GM06990 (cell line): ENCODE results near the gene CNNM2.

Experiments used
- DNase-seq: peaks from one replicate; pipeline ENCODE4 v3.0.0-alpha.2; 2011; ENCODE audit not compliant: insufficient read length; ENCODE audit errors: extremely low read depth
- H3K27me3 ChIP-seq: replicated peaks from 2 replicates; pipeline ENCODE4 v1.6.0; 2011; ENCODE audit warnings: low read length; ENCODE audit not compliant: control insufficient read depth, insufficient read depth
- H3K36me3 ChIP-seq: 2 replicates; pipeline ENCODE4 v1.5.1; 2011; ENCODE audit warnings: low read length; ENCODE audit not compliant: control insufficient read depth, insufficient read depth
- H3K4me3 ChIP-seq: replicated peaks from 2 replicates; pipeline ENCODE4 v1.5.1; 2011; ENCODE audit warnings: low read depth, mild to moderate bottlenecking, control low read depth, low read length
- TF ChIP-seq, protein P1 (sequence below): IDR thresholded peaks from 2 replicates; pipeline ENCODE4 v1.5.1; 2011; ENCODE audit warnings: low read length, control low read depth, mild to moderate bottlenecking, inconsistent platforms; ENCODE audit not compliant: insufficient read depth, poor library complexity, severe bottlenecking

The CNNM2 gene

DNA sequence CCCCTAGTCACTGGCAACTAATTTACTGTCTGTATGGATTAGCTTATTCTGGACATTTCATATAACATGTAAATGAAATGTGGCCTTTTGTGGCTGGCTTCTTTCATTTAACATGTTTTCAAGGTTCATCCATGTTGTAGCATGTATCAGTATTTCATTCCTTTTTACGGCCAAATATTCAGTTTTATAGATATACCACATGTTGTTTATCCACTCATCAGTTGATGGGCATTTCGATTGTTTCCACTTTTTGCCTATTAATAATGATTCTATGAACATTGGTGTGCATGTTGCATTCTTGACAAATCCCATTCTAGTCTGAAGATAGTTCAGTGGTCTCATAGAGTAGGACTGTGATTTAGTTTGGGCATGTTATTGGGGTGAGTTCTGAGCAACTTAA lies 12.6 kb downstream of the CNNM2 start:
- no peak for DNase-seq
- TF ChIP-seq, protein P1, sequence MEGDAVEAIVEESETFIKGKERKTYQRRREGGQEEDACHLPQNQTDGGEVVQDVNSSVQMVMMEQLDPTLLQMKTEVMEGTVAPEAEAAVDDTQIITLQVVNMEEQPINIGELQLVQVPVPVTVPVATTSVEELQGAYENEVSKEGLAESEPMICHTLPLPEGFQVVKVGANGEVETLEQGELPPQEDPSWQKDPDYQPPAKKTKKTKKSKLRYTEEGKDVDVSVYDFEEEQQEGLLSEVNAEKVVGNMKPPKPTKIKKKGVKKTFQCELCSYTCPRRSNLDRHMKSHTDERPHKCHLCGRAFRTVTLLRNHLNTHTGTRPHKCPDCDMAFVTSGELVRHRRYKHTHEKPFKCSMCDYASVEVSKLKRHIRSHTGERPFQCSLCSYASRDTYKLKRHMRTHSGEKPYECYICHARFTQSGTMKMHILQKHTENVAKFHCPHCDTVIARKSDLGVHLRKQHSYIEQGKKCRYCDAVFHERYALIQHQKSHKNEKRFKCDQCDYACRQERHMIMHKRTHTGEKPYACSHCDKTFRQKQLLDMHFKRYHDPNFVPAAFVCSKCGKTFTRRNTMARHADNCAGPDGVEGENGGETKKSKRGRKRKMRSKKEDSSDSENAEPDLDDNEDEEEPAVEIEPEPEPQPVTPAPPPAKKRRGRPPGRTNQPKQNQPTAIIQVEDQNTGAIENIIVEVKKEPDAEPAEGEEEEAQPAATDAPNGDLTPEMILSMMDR = no peak
- Histone ChIP-seq H3K36me3 (no peaks in the 10 kb centered on the region), H3K4me3 (no peak overlapping the region), H3K27me3 (no peaks in the 10 kb centered on the region)

DNA sequence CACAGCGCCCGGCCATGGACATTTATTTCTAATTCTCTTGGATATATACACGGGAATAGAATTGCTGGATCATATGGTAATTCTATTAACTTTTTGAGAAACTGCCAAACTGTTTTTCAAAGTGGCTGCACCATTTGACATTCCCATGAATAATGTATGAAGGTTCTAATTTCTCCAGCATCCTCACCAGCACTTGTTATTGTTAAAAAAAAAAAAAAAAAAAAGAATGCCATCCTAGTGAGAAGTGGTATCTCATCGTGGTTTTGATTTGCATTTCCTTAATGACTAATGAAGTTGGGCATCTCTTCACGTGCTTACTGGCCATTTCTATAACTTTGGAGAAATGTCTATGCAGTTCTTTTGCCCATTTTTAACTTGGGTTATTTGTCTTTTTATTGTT lies 13.5 kb downstream of the CNNM2 start:
- TF ChIP-seq, protein P1 = no peak
- DNase-seq = no peak

DNA sequence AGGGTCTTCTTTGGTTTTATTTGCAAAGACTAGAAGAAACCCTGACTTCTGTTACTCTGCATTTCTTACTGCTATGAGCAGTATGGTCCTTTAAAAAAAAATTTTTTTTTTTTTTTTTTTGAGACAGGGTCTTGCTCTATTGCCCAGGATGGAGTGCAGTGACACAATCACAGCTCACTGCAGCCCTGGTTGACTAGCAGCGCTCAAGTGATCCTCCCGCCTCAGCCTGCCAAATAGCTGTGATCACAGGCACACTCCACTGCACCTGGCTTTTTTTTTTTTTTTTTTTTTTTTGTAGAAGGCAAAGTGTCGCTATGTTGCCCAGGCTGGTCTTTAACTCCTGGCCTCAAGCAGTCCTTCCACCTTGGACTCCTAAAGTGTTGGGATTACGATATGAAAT lies 17.4 kb downstream of the CNNM2 start:
- TF ChIP-seq, protein P1 = no peak
- DNase-seq = no peak
- Histone ChIP-seq H3K27me3 (no peaks in the 10 kb centered on the region), H3K36me3 (no peaks in the 10 kb centered on the region), H3K4me3 (no peak overlapping the region)

More for the DNA sequence above, 13.5 kb downstream of the CNNM2 start:
- Histone ChIP-seq H3K27me3 (no peaks in the 10 kb centered on the region), H3K36me3 (no peaks in the 10 kb centered on the region), H3K4me3 (no peak overlapping the region)

DNA sequence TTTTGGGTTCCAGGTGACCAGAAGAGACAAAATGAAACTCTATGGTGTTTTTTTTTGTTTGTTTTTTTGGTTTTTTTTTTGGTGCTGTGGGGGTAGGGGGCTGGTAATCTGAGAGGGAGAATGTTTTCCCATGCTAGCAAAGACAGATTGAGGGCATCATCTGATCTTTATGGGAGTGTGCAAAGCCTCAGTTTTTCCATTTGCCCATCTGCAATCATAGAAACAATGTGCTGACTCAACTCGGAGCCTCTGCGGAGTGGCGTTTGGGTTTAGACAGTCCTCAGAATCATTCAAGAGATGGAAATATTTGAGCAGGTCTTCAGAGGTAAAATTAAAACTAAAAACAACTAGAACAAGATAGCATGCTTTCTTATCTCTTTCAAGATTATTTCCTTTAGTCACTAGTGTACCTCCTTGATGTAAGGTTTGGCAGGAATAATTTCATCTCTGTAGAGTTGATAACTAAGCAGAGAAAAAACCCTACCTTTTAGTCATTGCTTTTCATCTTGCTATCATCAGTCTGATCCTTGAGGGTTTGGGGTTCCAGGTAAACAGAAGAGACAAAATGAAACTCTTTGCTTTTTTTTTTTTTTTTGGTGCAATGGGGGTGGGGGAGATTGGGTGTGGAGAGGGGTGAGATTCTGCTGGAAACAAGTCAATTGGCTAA lies 18.0 kb downstream of the CNNM2 start:
- TF ChIP-seq, protein P1 = no peak
- H3K4me3 ChIP-seq = no peak overlapping the region
- no peak for DNase-seq
- no peaks in the 10 kb centered on the region for H3K36me3 ChIP-seq
- H3K27me3 ChIP-seq = no peaks in the 10 kb centered on the region

DNA sequence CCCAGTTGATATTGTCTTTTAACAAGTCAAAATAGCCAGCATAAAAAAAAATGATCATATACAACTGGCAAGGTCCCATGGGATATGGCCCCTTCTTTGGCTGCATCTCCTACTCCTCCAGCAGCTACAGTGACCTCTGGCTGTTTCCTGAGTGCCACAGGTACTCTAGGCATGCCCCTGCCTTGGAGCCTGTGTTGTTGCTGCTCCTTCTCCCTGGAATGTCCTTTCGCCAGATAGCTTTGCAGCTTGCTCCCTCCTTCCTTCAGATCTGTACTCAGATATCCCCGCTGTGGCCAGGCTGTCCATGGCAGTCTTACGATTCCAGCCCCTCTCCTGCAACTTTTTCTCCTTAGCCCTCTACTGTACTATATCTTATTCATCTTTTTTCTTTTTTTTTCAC lies 23.3 kb downstream of the CNNM2 start:
- TF ChIP-seq, protein P1 = no peak
- H3K27me3 ChIP-seq = no peaks in the 10 kb centered on the region
- DNase-seq = no peak
- H3K36me3 ChIP-seq = no peaks in the 10 kb centered on the region
- no peak overlapping the region for H3K4me3 ChIP-seq

DNA sequence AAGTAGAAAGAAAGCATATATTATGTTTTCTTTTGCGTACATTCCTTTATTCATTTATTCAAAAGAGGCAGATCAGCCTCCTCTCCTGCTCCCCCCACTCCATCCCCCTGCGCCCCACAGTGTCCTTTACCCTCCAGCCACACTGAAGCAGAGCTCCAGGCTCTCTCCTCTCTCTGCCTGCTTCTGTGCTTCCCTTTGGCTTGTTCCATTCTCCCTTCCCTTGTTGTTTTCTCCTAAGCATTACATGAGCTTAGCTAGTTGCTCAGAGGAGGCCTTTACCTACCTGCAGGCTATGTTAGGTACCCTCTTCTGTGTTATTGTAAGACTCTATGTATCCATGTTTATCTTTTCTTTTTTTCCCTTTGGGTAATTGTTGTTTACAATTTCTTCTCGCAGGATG lies 27.4 kb downstream of the CNNM2 start:
- TF ChIP-seq, protein P1 = no peak
- Histone ChIP-seq H3K36me3 (no peaks in the 10 kb centered on the region), H3K4me3 (no peak overlapping the region), H3K27me3 (no peaks in the 10 kb centered on the region)
- no peak for DNase-seq
